Fibroblast of peridontal ligament (primary cell): Measurements from ENCODE around the gene CADM4.
A peak's percentile ranks its signal among the peaks of the same experiment; 100 is the strongest.

Experiments
- DNase-seq: peaks from one replicate; pipeline ENCODE4 v3.0.0-alpha.2; 2010; ENCODE audit errors: extremely low read depth

The CADM4 gene

DNA sequence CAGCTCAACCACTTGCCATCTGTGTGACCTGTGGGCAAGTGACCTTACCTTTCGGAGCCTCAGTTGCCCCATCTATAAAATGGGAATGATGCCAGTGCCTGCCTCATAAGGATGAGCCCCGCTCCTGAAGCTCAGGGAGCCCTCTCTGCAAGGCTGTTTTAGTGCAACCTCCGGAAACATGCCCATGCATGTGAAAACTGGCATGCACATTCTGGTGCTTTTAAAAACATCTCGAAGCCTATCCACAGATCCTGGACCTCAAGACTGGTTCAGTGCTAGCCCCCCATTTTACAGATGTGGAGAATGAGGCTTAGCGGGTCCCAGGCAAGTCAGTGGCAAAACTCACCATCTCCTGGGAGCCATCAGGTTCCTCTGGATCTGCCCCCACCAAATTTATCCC is 5.6 kb downstream of the CADM4 start:
- DNase-seq = no peak

DNA sequence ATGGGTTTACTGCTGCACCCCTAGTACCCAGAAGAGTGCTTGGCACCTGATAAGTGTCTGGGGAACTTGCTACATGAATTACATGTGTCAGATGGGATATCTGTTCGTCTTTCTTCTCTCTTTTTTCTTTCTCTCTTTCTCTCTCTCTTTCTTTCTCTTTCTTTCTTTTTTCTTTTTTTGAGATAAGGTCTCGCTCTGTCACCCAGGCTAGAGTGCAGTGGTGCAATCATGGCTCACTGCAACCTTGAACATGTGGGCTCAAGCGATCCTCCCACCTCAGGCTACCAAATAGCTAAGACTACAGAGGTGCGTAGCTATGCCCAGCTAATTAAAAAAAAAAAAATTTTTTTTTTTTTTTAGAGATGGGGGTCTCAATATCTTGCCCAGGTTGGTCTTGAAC is 6.1 kb downstream of the CADM4 start:
- no peak for DNase-seq

DNA sequence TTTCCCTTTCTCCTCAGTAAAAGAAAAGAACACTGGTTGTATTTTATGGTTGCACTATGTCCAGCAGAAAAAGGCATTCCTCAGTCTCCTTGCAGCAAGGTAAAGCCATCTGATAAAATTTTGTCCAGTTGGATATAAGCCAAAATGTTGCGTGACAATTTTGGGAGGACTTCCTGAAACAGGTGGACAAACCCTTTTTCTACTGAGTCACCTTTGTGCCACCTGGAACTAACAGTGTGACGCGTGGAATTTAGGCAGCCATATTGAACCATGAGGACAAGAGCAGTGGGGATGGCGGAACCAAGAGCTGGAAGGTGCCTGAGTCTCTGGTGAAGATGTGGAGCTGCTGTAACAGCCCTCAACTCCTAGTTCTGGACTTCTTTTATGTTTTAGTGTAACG is 8.2 kb downstream of the CADM4 start:
- no peak for DNase-seq

DNA sequence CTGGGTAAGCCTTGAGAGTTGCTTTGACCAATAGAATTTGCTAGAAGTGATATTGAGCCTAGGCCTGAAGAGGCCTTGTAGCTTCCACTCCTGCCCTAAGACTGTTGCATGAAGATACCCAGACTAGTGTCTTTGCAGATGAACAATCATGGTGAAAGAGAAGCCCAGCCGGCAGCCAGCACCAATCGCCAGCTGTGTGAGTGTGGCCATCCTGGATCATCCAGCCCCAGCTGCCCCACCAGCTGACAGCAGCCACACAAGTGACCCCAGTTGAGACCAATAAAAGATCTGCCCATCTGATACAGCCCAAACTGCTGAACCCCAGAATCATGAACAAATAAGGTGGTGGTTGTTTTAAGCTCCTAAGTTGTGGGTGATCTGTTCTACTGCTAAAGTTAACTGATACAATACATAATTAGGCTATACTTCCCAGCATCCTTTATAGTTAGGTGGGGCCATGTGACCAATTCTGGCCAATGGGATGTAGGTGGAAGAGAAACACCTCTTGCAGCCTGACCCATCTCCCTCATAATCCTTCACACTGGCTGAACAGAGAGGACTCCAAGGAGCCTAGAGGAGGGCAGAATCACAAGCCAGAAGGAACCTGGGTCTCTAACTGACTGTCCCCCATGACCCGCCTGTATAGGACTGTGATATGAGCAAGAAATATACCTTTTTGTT is 10.9 kb downstream of the CADM4 start:
- no peak for DNase-seq

DNA sequence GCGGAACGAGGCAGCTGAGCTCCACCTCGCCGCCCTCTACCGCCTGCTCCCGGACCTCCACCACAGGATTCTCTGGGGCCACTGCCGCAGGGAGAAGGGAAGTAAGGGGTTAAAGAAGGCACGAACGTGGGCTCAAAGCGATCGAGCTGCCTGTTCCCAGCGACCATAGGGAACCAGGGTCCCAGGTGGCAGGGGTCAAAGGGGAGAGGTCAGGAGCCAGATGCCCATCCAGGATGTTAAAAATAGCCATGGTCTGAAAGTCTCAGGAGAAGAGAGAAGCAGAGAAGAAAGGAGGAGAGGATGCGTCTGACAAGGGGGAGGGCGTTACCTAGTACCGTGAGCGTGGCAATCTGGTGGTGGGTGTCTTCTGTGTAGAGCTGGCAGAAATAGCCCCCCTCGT is 12.8 kb downstream of the CADM4 start:
- DNase-seq = no peak

DNA sequence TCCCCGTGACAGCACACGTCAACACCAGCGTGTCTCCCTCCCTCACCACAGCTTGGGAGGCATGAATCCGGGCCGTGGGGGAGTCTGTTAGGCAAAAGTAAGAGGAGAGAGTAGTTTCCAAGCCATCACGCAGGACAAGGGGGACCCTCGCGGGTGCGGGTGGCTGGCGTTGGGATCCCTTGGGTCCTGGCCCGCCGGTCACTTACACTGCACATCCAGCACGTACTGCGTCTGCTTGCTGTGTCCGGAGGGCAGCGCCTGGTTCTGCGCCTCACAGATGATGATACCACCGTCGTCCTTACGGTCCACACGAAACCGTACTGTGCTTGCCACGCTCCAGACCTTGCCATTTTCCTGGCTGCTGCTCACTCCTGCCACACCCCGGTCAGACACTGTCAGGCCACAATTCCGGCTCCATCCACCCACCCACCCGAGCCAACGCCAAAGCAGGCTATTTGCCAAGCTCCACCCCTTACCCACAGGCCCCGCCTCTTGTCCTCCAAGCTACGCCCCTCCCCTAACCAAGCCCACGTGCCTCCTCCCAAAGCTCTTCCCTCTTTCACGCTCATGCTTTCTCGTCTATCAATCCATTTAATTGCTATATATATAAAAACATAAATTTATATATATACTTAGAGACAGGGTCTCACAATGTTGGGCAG is 13.6 kb downstream of the CADM4 start:
- no peak for DNase-seq

DNA sequence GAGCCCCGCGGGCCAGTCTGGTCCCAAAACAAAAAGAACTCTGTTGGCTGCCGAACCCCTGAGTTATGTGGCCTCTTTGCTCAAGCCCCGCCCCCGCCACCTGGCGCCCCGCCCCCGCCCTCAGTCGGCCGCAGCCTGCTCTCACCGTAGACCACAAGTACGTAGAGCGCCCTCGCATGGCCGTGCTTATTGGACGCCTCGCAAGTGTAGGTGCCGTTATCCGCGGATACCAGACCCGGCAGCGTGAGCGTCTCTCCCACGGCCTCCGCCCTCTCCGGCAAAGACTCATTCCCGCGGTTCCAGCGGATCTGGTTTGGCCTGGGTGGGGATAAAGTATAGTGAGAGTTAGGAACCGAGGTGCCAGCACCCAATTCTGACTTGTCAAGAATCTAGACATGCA is 14.7 kb downstream of the CADM4 start:
- DNase-seq = no peak

DNA sequence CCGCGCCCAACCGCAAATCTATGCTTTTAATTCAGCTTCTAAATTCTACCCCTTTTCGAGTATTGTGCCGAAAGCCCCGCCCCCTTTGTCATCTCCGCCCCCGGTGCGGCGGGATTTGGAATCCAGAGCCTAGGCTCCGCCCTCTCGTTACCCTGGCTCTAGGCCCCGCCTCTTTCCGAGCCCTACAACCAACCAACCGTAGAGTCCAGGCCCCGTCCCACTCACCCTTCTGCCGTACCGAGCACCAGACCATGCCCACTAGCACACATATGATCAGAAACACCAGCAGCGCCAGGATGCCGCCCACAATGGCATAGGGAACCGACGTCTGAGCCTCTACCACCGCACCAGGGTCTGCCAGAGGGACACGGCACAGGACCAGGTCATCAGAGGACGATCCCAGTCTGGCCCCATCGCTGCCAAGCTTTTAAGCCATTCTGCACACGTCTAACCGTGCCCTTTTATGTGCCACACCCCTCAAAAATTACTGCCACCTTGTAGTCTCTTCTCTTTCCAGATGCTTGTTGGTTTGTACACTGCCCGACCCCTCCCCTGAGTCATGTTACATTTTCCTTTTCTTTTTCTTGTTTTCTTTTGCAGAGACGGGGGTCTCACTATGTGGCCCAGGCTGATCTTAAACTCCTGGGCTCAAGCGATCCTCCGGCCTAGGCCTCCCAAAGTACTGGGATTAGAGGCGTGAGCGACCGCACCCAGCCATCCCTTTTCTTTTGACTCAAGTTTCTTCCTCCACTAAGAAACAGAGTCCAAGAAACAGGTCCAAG is 15.6 kb downstream of the CADM4 start:
- no peak for DNase-seq

DNA sequence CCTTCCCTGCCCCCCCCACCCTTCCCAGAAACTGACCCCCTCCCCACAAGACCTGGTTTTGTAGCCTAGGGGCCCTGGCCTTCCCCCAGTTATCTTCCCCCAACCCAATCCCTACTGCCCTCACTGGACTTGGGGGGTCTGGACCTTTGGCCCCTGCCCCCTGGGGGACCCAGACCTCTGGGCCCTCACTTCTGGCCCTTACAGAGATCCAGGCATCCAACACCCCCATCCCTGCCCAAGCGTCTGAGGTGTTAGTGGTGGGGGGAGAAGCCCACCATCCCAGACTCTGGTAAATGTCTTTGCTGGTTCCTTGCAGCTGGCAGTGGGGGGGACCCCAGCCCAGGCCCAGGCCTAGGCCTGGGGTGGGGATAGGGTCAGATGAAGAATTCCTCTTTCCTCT is 16.7 kb downstream of the CADM4 start:
- no peak for DNase-seq

DNA sequence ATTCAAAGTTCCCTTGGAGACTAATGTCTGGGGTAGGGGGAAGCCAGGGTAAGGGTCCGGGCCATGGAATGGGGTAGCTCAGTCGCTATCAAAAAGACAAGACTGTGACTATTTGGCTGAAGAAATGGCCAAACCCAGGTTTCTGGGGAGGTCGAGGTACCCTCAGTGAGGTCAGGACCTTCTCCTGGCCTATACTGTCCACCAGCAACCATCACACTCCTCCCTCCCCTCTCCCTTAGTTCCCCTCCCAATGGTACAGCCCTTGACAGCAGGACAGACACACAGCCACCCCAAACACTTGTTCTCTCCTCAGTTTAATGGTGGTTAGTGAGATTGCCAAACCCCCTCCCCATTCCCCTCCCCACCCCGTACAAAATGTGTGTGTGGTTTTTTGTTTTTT is 17.6 kb downstream of the CADM4 start:
- no peak for DNase-seq

DNA sequence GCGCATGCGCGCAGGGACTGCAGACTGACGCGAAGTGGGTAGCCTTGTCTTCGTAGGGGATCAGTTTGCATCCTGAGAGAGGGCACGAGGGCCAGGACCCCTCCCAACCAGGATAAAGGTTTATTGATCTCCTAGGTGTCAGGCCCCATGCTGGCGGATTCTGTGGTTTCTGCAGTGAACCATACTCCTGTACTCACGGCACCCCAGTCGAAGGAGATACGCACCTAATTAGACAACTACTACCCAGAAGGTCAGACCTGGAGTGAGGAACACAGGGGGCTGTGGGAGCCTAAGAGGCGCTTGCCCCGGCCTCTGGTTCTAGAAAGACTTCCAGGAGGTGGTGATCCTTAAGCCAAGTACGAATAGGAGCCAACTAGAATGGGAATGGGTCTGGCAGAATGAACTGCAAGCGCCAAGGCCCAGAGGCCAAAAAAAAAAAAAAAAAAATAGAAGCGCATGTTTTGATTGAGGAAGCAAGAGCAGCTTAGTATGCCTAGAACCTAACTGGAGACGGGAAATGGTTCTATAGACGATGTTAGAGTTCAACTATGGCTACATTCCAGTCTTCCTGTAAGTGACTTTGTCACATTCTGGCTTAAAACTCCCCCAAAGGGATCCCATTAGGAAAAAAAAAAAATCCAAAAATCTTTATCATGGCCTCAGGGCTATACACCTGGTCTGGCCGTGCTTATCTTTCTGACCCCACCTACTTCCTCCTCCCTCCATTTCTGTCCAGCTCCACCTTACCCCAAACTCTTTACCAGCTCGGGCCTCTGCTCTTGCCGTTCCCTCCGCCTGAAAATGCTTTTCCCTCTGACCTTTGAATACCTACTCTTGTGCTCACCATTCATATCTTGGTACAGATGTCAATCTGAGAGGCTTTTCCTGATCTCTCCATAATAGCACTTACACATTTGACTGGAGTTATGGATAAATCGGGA is 19.3 kb downstream of the CADM4 start:
- DNase-seq = no peak

DNA sequence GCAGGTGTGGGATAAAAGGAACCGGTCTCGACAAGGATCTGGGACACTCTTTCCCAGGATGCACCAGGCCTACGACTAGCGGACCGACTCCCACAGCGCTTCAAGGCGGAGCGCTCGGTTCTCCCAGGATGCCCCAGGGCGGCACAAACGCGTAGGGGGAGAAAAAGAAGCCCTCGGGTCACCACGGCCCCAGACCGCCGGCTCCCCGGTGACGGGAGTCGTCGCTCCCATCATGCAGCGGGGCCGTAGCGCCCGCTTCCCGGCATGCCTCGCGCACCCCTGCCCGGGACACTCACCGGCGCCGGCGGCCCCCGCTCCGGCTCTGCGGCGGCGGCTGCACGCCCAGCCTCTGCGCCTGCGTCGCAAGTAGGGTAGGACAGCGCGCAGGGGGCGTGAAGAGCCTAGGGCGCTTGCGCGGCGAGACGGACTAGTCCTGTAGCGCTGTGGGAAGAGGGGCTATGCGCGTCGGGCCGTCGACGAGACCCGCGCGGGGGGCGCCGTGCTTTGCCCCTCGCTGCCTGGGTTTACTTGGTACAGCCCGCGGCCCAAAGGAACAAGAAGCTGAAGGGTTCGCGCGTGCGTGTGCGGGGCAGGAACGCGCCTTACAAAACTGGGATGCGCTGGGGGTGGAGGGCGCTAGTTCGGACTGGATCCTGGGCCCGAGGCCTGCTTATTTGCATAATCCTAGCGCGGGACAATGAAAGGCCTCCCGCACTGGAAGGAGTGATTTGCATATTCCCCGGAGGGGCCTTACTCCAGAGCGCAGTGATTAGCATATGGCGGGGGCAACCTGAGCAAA is 20.2 kb downstream of the CADM4 start, which contains the start of gene ZNF428:
Gene ZNF428, minus strand, starts transcription at position 368 of the 799 bp plus-strand sequence. CDS start 5,325 bp downstream, outside the sequence.
- peak; percentile 82 for DNase-seq

DNA sequence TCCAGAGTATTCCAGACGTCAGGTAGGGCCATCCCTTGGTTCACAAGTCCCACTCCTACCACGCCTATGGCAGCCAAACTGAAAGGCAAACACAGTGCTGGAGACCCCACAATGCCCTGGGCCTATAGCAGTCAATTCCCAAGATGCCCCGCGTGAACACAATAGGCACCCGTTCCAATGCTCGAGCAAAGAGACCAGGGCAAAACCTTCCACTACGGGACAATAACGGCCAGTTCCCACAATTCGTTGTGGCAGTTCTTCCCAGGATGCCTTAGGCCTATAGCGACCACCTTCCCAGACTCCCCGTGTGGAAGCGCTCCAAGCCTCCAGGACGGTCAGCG is 20.8 kb downstream of the CADM4 start:
- peak; percentile 36 for DNase-seq

DNA sequence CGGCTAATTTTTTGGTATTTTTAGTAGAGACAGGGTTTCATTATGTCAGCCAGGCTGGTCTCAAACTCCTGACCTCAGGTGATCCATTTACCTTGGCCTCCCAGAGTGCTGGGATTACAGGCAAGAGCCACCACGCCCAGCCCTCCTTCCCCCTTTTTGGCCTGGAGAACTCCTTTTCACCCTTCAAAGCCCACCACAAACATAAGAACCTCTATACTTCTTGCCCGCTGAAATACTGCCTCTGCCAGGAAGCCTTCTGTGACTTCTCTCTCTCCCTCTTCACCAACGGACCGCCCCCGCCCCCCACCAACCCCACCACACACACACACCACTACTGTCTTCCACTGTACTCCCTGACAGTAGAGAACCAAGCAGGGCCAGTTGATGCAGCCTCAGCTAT is 22.7 kb downstream of the CADM4 start:
- no peak for DNase-seq

DNA sequence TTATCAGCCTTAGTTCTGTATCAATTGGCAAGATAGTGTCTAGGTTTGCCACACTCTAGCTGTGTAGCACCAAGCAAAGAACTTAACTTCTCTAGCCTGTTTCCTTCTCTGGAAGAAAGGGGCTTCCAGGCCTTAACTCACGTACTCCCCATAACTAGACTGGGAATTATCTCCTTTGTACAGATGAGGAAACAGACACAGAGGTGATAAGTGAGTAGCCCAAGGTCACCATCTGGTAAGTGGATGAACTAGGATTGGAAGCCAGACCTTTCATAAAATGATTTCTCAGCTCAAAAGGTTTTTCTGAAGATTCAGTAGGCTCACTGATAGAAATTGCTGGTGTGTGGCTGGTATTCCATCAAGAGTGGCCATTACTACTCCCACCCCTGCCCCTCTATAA is 23.3 kb downstream of the CADM4 start:
- no peak for DNase-seq

DNA sequence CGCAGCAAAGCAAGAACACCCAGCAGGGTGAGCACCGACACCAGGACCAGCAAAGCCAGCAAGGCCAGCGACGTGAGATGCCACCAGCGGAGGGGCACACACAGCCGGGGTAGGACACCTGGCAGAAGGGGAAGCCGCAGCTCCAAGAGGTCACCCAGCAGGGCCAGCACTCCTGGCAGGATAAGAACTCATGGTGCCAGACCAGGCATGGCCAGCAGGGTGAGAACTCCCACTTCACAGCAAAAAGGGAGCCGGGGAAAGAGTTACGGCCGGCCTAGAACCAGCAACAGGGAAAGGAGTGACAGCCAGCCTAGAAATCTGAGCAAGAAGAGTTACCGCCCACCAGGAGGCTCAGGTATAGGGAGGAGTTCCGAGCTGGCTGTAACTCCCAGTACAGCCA is 27.3 kb downstream of the CADM4 start:
- DNase-seq = no peak

DNA sequence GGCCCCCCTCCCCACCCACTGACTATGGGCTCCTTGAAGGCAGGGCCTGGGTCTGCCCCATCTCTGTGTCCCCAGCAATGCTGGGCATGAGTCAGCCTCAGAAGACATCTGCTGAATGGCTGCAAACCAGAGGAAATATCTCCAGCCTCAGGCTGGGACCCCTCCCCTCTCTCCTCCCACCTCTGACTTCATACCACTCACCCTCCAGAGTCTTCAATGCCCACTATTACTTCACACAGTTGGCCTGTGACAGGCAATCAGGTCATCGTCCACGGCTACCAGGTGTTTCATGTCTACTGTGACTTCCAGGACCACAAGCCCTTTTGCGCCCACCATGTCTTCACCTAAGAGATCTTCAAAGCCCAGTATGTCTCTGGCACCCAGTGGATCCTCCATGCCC is 27.9 kb downstream of the CADM4 start, which contains the start of gene SRRM5:
Gene SRRM5, plus strand, starts transcription at position 301 of the 400 bp plus-strand sequence. Its CDS starts 34 bp downstream, at position 335.
- DNase-seq = no peak

DNA sequence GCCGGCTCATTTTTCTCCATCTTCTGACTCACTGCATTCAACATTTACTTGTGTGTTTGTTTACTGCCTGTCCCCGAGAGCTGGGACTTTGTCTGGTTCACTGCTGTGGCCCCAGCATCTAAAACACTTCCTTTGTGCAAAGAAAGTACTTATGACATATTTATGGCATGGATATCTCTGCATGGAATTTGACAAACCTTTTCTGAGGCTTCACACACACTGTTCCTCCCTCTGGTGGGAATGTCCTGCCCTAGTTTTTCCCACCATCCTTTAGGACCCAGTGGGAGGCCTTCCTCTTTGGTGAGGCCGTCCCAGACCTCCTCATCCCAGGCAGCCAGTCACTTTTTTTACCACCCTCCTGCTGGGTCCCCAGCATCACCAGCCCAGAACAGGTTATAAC is 29.2 kb downstream of the CADM4 start:
- DNase-seq = no peak

DNA sequence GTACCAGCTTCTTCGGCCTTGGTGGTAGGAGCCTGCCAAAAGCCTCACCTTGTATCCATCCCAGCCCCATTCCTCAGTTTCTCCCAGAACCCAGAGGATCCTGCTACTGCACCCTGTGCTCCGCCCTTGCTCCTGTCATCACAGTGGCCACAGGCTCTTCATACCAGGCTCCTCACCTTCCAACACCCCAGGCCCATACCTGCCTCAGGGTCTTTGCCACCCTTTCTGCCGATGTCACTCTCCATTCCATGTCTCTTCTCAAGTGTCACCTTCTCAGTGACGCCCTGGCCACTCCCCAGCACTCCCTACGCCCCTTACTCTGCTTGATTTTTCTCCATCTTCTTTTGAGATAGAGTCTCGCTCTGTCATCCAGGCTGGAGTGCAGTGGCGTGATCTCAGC is 29.8 kb downstream of the CADM4 start:
- no peak for DNase-seq

DNA sequence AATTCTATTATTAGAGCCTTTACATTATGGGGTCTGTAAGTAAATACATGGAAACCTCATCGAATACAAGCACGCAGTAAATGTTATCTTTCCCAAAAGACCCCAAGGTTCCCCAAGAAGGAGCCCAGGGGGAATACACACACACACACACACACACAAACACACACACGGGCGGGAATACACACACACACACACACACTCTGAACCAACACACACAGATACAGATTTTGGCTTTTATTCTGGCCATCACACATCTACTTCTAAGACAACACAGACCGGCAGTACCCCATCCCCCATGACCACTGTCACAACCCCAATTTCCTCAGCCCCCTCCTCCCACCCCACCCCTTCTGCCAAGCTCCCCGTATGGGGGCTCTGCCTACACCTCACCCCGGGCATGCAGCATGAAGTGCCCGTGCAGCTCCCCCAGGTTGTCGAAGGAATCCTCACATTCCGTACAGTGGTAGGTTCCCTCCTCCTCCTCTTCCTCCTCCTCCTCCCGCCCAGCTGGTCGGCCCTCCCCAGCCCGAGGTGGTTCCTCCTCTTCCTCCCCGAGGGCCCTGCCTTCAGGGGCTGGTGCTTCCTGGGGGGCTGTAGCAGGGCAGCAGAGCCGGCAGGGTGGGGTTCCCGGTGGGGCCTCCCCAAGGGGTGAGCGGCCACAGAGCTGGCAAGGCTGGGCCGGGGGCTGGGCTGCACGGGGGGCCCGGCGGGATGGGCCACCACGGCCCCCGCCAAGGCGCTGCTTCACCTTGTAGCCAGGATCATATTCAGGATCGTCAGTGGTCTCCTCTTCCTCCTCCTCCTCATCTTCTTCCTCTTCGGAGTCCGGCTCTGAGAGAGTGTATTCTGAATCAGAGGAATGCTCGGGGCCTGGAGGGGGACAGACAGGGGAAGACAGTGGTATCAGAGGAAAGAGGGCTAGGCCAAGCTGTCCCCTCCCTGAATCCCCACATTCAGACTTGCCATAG is 32.1 kb downstream of the CADM4 start:
- no peak for DNase-seq
